Smooth muscle cell (in vitro differentiated cells): ENCODE measurements around the gene ABCC11. TPM values are rescaled to one million over a fixed set of nuclear protein-coding genes. Genes with fewer than 3 reads are reported as not detected.

ENCODE experiments used
- DNase-seq: peaks from one replicate; lab custom pipeline; 2025; ENCODE audit not compliant: unreplicated experiment; lab: John Stamatoyannopoulos, UW
- H2AFZ ChIP-seq: fragments of 200-600 bp; sonication (generic); 2 replicates; pipeline ENCODE4 v1.6.0; 2016; ENCODE audit warnings: antibody characterized with exemption, low read depth, mild to moderate bottlenecking
- H3F3A ChIP-seq: fragments of 200-600 bp; sonication (generic); 2 replicates; pipeline ENCODE4 v1.6.0; 2017; ENCODE audit warnings: antibody characterized with exemption, low read depth
- H3K27ac ChIP-seq: fragments of 200-600 bp; sonication (generic); 2 replicates; pipeline ENCODE4 v1.5.1; 2016; ENCODE audit warnings: low read depth, mild to moderate bottlenecking
- H3K27me3 ChIP-seq: fragments of 200-600 bp; sonication (generic); 2 replicates; pipeline ENCODE4 v1.6.1; 2016; ENCODE audit warnings: low read depth, mild to moderate bottlenecking
- H3K36me3 ChIP-seq: fragments of 200-600 bp; sonication (generic); 2 replicates; pipeline ENCODE4 v1.5.1; 2016; ENCODE audit warnings: low read depth
- H3K4me1 ChIP-seq: fragments of 200-600 bp; sonication (generic); 2 replicates; pipeline ENCODE4 v1.5.1; 2016; ENCODE audit warnings: low read depth
- H3K4me2 ChIP-seq: fragments of 200-600 bp; sonication (generic); 2 replicates; pipeline ENCODE4 v1.6.0; 2016; ENCODE audit warnings: mild to moderate bottlenecking
- H3K4me3 ChIP-seq: fragments of 200-600 bp; sonication (generic); 2 replicates; pipeline ENCODE4 v1.5.1; 2016; ENCODE audit warnings: mild to moderate bottlenecking
- H3K79me2 ChIP-seq: fragments of 200-600 bp; sonication (generic); 2 replicates; pipeline ENCODE4 v1.6.0; 2016; ENCODE audit warnings: low read depth, mild to moderate bottlenecking
- H3K9ac ChIP-seq: fragments of 200-600 bp; sonication (generic); 2 replicates; pipeline ENCODE4 v1.6.0; 2016; ENCODE audit warnings: low read depth
- H3K9me3 ChIP-seq: fragments of 200-600 bp; sonication (generic); replicated peaks from 2 replicates; pipeline ENCODE4 v1.5.1; 2016; ENCODE audit warnings: low read depth
- H4K20me1 ChIP-seq: fragments of 200-600 bp; sonication (generic); 2 replicates; pipeline ENCODE4 v1.6.0; 2016; ENCODE audit warnings: low read depth
- CTCF ChIP-seq: fragments of 200-600 bp; sonication (generic); IDR thresholded peaks from 2 replicates; pipeline ENCODE4 v1.5.1; 2017; ENCODE audit warnings: borderline replicate concordance, mild to moderate bottlenecking, antibody characterized with exemption; ENCODE audit not compliant: insufficient read depth, poor library complexity, severe bottlenecking
- WGBS: methylation state at CpG from one replicate; pipeline ENCODE4 v1.1.7; 2016; ENCODE audit warnings: low lambda C conversion rate; 5-methylcytosine and 5-hydroxymethylcytosine counted together
- polyA plus RNA-seq: library from polyadenylated mRNA; unstranded; fragments of >200 nt; fragmentation: Nextera tagmentation; extraction: Ambion mirVana; gene quantifications from 2 replicates; pipeline ENCODE4 v1.2.1, GENCODE V29; 2016
- total RNA-seq: library from RNA; depleted of rRNA; stranded (reverse); fragments of >200 nt; gene quantifications from 2 replicates; pipeline ENCODE4 v1.2.3, GENCODE V29; 2014

Gene ABCC11
- total and polyA plus RNA-seq, 2 experiments from 2014 or later, result not detected

GRCh38 chr16:48137822-48138221 is 109.5 kb downstream of the ABCC11 start:
- no peaks in the 10 kb centered on the region for H3K36me3 ChIP-seq
- no peak for DNase-seq
- H3K4me3 ChIP-seq, result no peak overlapping the region
- H3K4me1 ChIP-seq, result no peaks in the 10 kb centered on the region
- no peaks in the 10 kb centered on the region for H3K27me3 ChIP-seq
- H3K9ac ChIP-seq, result no peak overlapping the region
- H3F3A ChIP-seq, result no peaks in the 10 kb centered on the region
- no peak for TF ChIP-seq CTCF
- H3K4me2 ChIP-seq, result no peak overlapping the region
- no peak overlapping the region for H2AFZ ChIP-seq
- no peak overlapping the region for H3K27ac ChIP-seq
- 92% methylated on average over 3 of the region's 3 CpGs for WGBS
- no peaks in the 10 kb centered on the region for H4K20me1 ChIP-seq
- H3K79me2 ChIP-seq, result no peaks in the 10 kb centered on the region
- H3K9me3 ChIP-seq, result no peaks in the 10 kb centered on the region

GRCh38 chr16:48136547-48137360 is 110.6 kb downstream of the ABCC11 start:
- DNase-seq, result no peak

GRCh38 chr16:48133455-48134211 is 113.7 kb downstream of the ABCC11 start:
- TF ChIP-seq CTCF, result no peak
- H3K27ac ChIP-seq, result no peak overlapping the region
- WGBS, result 97% methylated on average over 18 of the region's 18 CpGs

More at GRCh38 chr16:48136547-48137360, 110.6 kb downstream of the ABCC11 start:
- Histone ChIP-seq H3K27ac (peak overlapping the region; percentile 19), H4K20me1 (no peaks in the 10 kb centered on the region), H3K79me2 (no peaks in the 10 kb centered on the region), H2AFZ (peak overlapping the region; percentile 27), H3K36me3 (no peaks in the 10 kb centered on the region), H3F3A (no peaks in the 10 kb centered on the region), H3K4me1 (peaks cover 5% of the 10 kb centered on the region), H3K4me2 (peak overlapping the region; percentile 65), H3K9ac (no peak overlapping the region), H3K4me3 (no peak overlapping the region), H3K9me3 (no peaks in the 10 kb centered on the region), H3K27me3 (no peaks in the 10 kb centered on the region)
- TF ChIP-seq CTCF, result no peak
- WGBS, result 55% methylated on average over 9 of the region's 9 CpGs

More at GRCh38 chr16:48133455-48134211, 113.7 kb downstream of the ABCC11 start:
- Histone ChIP-seq H3K79me2 (no peaks in the 10 kb centered on the region), H3K9ac (no peak overlapping the region), H2AFZ (no peak overlapping the region), H3K4me2 (no peak overlapping the region), H4K20me1 (no peaks in the 10 kb centered on the region), H3F3A (no peaks in the 10 kb centered on the region), H3K4me3 (no peak overlapping the region), H3K9me3 (no peaks in the 10 kb centered on the region), H3K27me3 (no peaks in the 10 kb centered on the region), H3K4me1 (peaks cover 7% of the 10 kb centered on the region), H3K36me3 (no peaks in the 10 kb centered on the region)
- no peak for DNase-seq
